ENCODE data around the gene FYN. TPM values are rescaled to one million over a fixed set of nuclear protein-coding genes. Genes with fewer than 3 reads are reported as not detected.

Gene FYN
- total RNA-seq, 1 donor from 2014 or later: 260 TPM

DNA sequence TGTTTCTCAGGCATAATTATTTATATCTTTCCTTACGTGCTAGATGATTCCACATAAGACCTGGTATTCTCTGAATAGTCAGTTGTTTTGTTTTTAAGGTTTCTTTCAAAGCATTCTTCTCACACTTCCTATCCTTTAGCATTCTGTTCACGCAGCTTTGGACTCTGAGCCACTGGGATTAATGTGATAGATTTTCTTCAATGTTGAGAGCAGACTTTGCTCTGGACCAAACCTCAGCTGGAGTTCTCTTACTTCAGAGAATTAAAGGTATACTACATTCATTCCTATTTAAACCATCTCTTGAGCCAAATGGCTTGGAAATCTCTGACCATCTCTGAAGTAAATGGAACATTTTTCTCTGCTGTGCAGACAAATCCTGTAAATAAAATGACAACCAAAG is 196.9 kb downstream of the FYN start:
- Mint-ChIP-seq H3K27ac (ENCODE audit: unreplicated experiment) (peak overlapping the region; percentile 35), H3K27me3 (ENCODE audit: low read depth) (no peaks in the 10 kb centered on the region), H3K4me3 (no peak overlapping the region), H3K9me3 (no peaks in the 10 kb centered on the region), H3K4me1 (peaks cover 62% of the 10 kb centered on the region), H3K36me3 (ENCODE audit: low read depth) (peaks cover 25% of the 10 kb centered on the region)
- no peak for TF ChIP-seq CTCF (conservative IDR thresholded peaks at IDR 0.05)
- DNase-seq (ENCODE audit: low read depth, low spot score): no peak

GRCh38 chr6:111674883-111675282 is 198.4 kb downstream of the FYN start:
- Mint-ChIP-seq H3K36me3 (ENCODE audit: low read depth) (peaks cover 32% of the 10 kb centered on the region), H3K9me3 (no peaks in the 10 kb centered on the region), H3K27ac (ENCODE audit: unreplicated experiment) (peak overlapping the region; percentile 47), H3K4me3 (no peak overlapping the region), H3K4me1 (peaks cover 69% of the 10 kb centered on the region), H3K27me3 (ENCODE audit: low read depth) (no peaks in the 10 kb centered on the region)
- DNase-seq (ENCODE audit: low read depth, low spot score): no peak
- no peak for TF ChIP-seq CTCF (conservative IDR thresholded peaks at IDR 0.05)

DNA sequence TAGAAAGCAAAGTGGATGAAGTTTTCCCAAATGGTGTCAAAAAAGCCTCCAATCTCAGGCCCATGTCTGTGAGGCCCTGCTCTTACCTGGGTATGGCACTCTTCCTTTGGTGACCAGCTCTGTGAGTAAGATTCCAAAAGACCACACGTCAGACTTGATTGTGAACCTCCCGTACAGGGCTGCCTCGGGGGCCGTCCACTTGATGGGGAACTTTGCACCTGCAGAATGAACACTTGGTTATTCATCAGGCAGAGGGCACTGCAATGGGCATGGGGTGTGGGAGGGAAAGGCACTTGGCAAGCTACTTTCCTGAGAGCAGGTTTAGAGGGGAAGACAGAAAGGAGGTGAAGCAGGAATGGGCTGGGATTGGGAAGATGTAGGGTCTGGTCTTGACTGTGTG is 198.8 kb downstream of the FYN start:
- TF ChIP-seq CTCF (conservative IDR thresholded peaks at IDR 0.05): no peak
- DNase-seq (ENCODE audit: low read depth, low spot score): no peak
- H3K9me3 Mint-ChIP-seq: no peaks in the 10 kb centered on the region
- H3K4me1 Mint-ChIP-seq: peaks cover 70% of the 10 kb centered on the region
- no peak overlapping the region for H3K4me3 Mint-ChIP-seq
- peaks cover 33% of the 10 kb centered on the region for H3K36me3 Mint-ChIP-seq (ENCODE audit: low read depth)
- H3K27me3 Mint-ChIP-seq (ENCODE audit: low read depth): no peaks in the 10 kb centered on the region
- H3K27ac Mint-ChIP-seq (ENCODE audit: unreplicated experiment): peak overlapping the region; percentile 96

DNA sequence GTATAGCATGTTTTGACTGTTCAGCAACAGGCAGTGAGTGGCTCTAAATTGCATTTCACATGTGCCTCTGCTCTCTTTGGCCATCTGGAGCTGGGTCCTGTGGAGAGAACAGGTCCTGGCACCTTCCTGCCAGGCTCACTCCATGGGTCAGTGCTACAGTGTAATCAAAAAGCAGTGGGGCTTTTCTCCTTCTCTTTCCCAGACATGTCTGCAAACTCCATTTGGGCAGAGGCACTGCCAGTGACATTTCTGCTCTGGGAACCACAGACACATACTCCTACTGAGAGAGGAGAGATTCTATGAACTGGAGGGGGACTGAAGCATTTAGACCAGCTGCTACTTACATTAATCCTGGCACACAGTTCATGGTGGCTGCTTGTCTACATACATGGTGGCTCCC is 199.3 kb downstream of the FYN start:
- peak overlapping the region; percentile 97 for H3K27ac Mint-ChIP-seq (ENCODE audit: unreplicated experiment)
- peaks cover 66% of the 10 kb centered on the region for H3K4me1 Mint-ChIP-seq

DNA sequence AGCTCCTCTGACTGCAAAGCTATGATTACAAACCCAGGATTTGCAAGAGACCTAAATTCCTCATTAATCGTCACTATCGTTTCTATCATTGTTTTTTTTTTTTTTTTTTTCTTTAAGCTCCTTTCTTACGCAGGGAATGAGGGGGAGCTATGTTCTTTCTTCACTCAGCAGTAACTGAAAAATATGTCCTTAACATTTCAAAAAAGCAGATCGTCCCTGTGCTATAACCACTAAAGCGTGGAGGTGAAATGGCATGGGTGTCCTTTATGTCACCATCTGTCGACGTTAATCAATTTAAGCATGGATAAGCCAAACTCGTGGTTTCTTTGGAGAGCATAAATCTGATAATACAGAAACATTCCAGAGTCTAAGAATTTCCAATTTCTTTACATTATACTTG is 199.7 kb downstream of the FYN start:
- peak overlapping the region; percentile 39 for H3K4me3 Mint-ChIP-seq
- H3K9me3 Mint-ChIP-seq: no peaks in the 10 kb centered on the region
- H3K27me3 Mint-ChIP-seq (ENCODE audit: low read depth): no peaks in the 10 kb centered on the region
- no peak for TF ChIP-seq CTCF (conservative IDR thresholded peaks at IDR 0.05)
- peak overlapping the region; percentile 97 for H3K27ac Mint-ChIP-seq (ENCODE audit: unreplicated experiment)
- DNase-seq (ENCODE audit: low read depth, low spot score): no peak
- peaks cover 65% of the 10 kb centered on the region for H3K4me1 Mint-ChIP-seq
- peaks cover 35% of the 10 kb centered on the region for H3K36me3 Mint-ChIP-seq (ENCODE audit: low read depth)

More for the DNA sequence above, 199.3 kb downstream of the FYN start:
- Mint-ChIP-seq H3K4me3 (no peak overlapping the region), H3K27me3 (ENCODE audit: low read depth) (no peaks in the 10 kb centered on the region), H3K36me3 (ENCODE audit: low read depth) (peaks cover 33% of the 10 kb centered on the region), H3K9me3 (no peaks in the 10 kb centered on the region)
- no peak for DNase-seq (ENCODE audit: low read depth, low spot score)
- no peak for TF ChIP-seq CTCF (conservative IDR thresholded peaks at IDR 0.05)
